GM21381 (cell line): Measurements from ENCODE around the gene FOXC1.

Experiments
- ATAC-seq: cut with Tn5 transposase; IDR thresholded peaks from one replicate; pipeline ENCODE4 v1.9.1; 2021; ENCODE audit warnings: mild to moderate bottlenecking, moderate library complexity; ENCODE audit not compliant: unreplicated experiment

The FOXC1 gene

GRCh38 chr6:1611572-1612298 is 2.0 kb downstream of the FOXC1 start:
- ATAC-seq: no peak

GRCh38 chr6:1612299-1612973 is 2.7 kb downstream of the FOXC1 start:
- ATAC-seq: no peak

GRCh38 chr6:1612974-1613306 is 3.2 kb downstream of the FOXC1 start:
- no peak for ATAC-seq

GRCh38 chr6:1613346-1613687 is 3.6 kb downstream of the FOXC1 start:
- ATAC-seq: no peak

- ATAC-seq: no peak
Observed at GRCh38 chr6:1613688-1614447, 4.2 kb downstream of the FOXC1 start.

GRCh38 chr6:1614448-1615150 is 4.9 kb downstream of the FOXC1 start:
- no peak for ATAC-seq

- no peak for ATAC-seq
Observed at GRCh38 chr6:1615151-1615852, 5.6 kb downstream of the FOXC1 start.

- ATAC-seq: no peak
Observed at GRCh38 chr6:1615853-1616420, 6.2 kb downstream of the FOXC1 start.

GRCh38 chr6:1616701-1617463 is 7.2 kb downstream of the FOXC1 start:
- no peak for ATAC-seq

GRCh38 chr6:1617466-1618310 is 8.0 kb downstream of the FOXC1 start:
- no peak for ATAC-seq

- ATAC-seq: no peak
Observed at GRCh38 chr6:1618311-1619097, 8.8 kb downstream of the FOXC1 start.

GRCh38 chr6:1619098-1619672 is 9.5 kb downstream of the FOXC1 start:
- no peak for ATAC-seq

GRCh38 chr6:1619673-1620503 is 10.2 kb downstream of the FOXC1 start:
- ATAC-seq: no peak

- ATAC-seq: no peak
Observed at GRCh38 chr6:1620504-1621069, 10.9 kb downstream of the FOXC1 start.

GRCh38 chr6:1621070-1621701 is 11.5 kb downstream of the FOXC1 start:
- ATAC-seq: no peak

GRCh38 chr6:1622220-1622850 is 12.6 kb downstream of the FOXC1 start:
- ATAC-seq: no peak
